K562 (cell line): ENCODE measurements around the gene ARHGAP33. TPM values are rescaled to one million over a fixed set of nuclear protein-coding genes. Genes with fewer than 3 reads are reported as not detected.

ENCODE experiments used
- CCAR2 ChIP-seq: fragments of 200-400 bp; formaldehyde crosslinking; IDR thresholded peaks from 2 replicates; pipeline ENCODE4 v1.6.1; 2017; ENCODE audit warnings: mild to moderate bottlenecking, low read depth, low read length
- ELF1 ChIP-seq: fragments of 200-800 bp; sonication (Bioruptor generic); IDR thresholded peaks from 2 replicates; pipeline ENCODE4 v1.6.1; 2016; ENCODE audit warnings: missing genetic modification characterization, missing compliant biosample characterization
- ETV1 ChIP-seq: fragments of 450-650 bp; conservative IDR thresholded peaks from 2 replicates; pipeline ENCODE4 v1.6.1; 2016; ENCODE audit warnings: missing genetic modification characterization, control low read depth, low read depth, missing compliant biosample characterization
- NFATC3 ChIP-seq: fragments of 450-650 bp; IDR thresholded peaks from 2 replicates; pipeline ENCODE4 v1.6.1; 2017; ENCODE audit warnings: mild to moderate bottlenecking
- NFRKB ChIP-seq: fragments of 450-650 bp; IDR thresholded peaks from 2 replicates; pipeline ENCODE4 v1.6.1; 2016; ENCODE audit warnings: low read depth
- PML ChIP-seq: IDR thresholded peaks from 2 replicates; pipeline ENCODE4 v1.6.1; 2012; ENCODE audit warnings: low read length, inconsistent platforms
- POLR2H ChIP-seq: IDR thresholded peaks from 2 replicates; pipeline ENCODE4 v1.6.1; 2016; ENCODE audit warnings: missing genetic modification characterization, low read depth, mild to moderate bottlenecking, control low read depth, missing compliant biosample characterization, moderate library complexity
- PTBP1 ChIP-seq: fragments of 200-400 bp; formaldehyde crosslinking; IDR thresholded peaks from 2 replicates; pipeline ENCODE4 v1.6.1; 2017; ENCODE audit warnings: low read depth, low read length
- TBL1XR1 ChIP-seq, 2 experiments: IDR thresholded peaks; 2 replicates each; pipeline ENCODE4 v1.6.1; 2012; ENCODE audit warnings: improper control_type of control experiment in 2 of 2, low read length in 2 of 2, mild to moderate bottlenecking in 1 of 2
- YY1 ChIP-seq, 3 experiments: IDR thresholded peaks; 2 replicates each; pipeline ENCODE4 v1.6.1; 2011; ENCODE audit warnings: low read length in 2 of 3, mild to moderate bottlenecking in 2 of 3, moderate library complexity in 2 of 3, borderline replicate concordance in 1 of 3, control low read depth in 1 of 3, low read depth in 1 of 3; ENCODE audit not compliant: insufficient read depth in 3 of 3, insufficient replicate concordance in 2 of 3, control insufficient read depth in 1 of 3, insufficient read length in 1 of 3; ENCODE audit errors: extremely low read depth in 1 of 3
- ZBTB7A ChIP-seq: IDR thresholded peaks from 2 replicates; pipeline ENCODE4 v1.6.1; 2011; ENCODE audit warnings: low read depth, mild to moderate bottlenecking, low read length, moderate library complexity, borderline replicate concordance; ENCODE audit not compliant: control insufficient read depth
- ZKSCAN8 ChIP-seq: fragments of 200-800 bp; sonication (Bioruptor generic); IDR thresholded peaks from 2 replicates; pipeline ENCODE4 v1.6.1; 2016; ENCODE audit warnings: missing genetic modification characterization, missing compliant biosample characterization
- ZNF354B ChIP-seq: fragments of 250-450 bp; sonication (Bioruptor Pico); IDR thresholded peaks from 2 replicates; pipeline ENCODE4 v1.4.0; 2020
- ZNF444 ChIP-seq: fragments of 250-450 bp; sonication (Bioruptor Pico); IDR thresholded peaks from 2 replicates; pipeline ENCODE4 v1.4.0; 2020; ENCODE audit warnings: mild to moderate bottlenecking, moderate library complexity
- polyA plus RNA-seq, 8 experiments: library from polyadenylated mRNA; depleted of rRNA in 4 of 8; stranded (reverse) in 5 of 8; unstranded in 3 of 8; fragments of >200 nt; fragmentation: Nextera tagmentation in 2 of 8; fragmentation: Illumina TruSeq in 1 of 8; extraction: Ambion mirVana in 2 of 8; extraction: Trizol in 1 of 8; gene quantifications; 2 replicates each; pipeline versions ENCODE4 v1.2.1 to v1.2.3, GENCODE V29; 2011 to 2014; ENCODE audit warnings: inconsistent platforms in 1 of 8, missing spikeins in 1 of 8
- total RNA-seq, 7 experiments: library from RNA; depleted of rRNA in 6 of 7; stranded (reverse); fragments of >200 nt in 6 of 7; fragmentation: Illumina TruSeq in 2 of 7; extraction: Trizol in 2 of 7; gene quantifications; 2 replicates each; pipeline versions ENCODE4 v1.2.1 to v1.2.3, GENCODE V29; 2011 to 2021; ENCODE audit warnings: low replicate concordance in 1 of 7
- TF ChIP-seq, protein P1 (sequence below): fragments of 450-650 bp; conservative IDR thresholded peaks from 2 replicates; pipeline ENCODE4 v1.6.1; 2016; ENCODE audit warnings: missing genetic modification characterization, low read depth, mild to moderate bottlenecking, missing compliant biosample characterization, moderate library complexity
- TF ChIP-seq, protein P2 (sequence below): sonication (generic); formaldehyde crosslinking; IDR thresholded peaks from 2 replicates; pipeline ENCODE4 v1.8.0; 2022; ENCODE audit warnings: missing genetic modification reagents, mild to moderate bottlenecking, moderate library complexity, borderline replicate concordance
- TF ChIP-seq, protein P3 (sequence below), 2 experiments: IDR thresholded peaks; 2 replicates each; pipeline ENCODE4 v1.6.1; 2011; ENCODE audit warnings: borderline replicate concordance in 1 of 2, control low read depth in 1 of 2, low read depth in 1 of 2, low read length in 1 of 2, mild to moderate bottlenecking in 1 of 2, mixed read lengths in 1 of 2, moderate library complexity in 1 of 2; ENCODE audit not compliant: insufficient read depth in 1 of 2, insufficient read length in 1 of 2, poor library complexity in 1 of 2, severe bottlenecking in 1 of 2; ENCODE audit errors: extremely low read depth in 1 of 2
- TF ChIP-seq, protein P4 (sequence below): IDR thresholded peaks from 2 replicates; pipeline ENCODE4 v1.6.1; 2011; ENCODE audit not compliant: insufficient read length; ENCODE audit errors: extremely low read depth
- TF ChIP-seq, protein P5 (sequence below), 3 experiments: fragments of 200-800 bp in 1 of 3; sonication (Bioruptor generic) in 1 of 3; sonication (generic) in 1 of 3; formaldehyde crosslinking in 1 of 3; IDR thresholded peaks; 2 replicates each; pipeline versions ENCODE4 v1.6.1 to v1.8.0; 2016 to 2022; ENCODE audit warnings: mild to moderate bottlenecking in 2 of 3, missing compliant biosample characterization in 2 of 3, missing genetic modification characterization in 2 of 3, missing genetic modification reagents in 1 of 3
- TF ChIP-seq, protein P6 (sequence below): fragments of 450-650 bp; IDR thresholded peaks from 2 replicates; pipeline ENCODE4 v1.6.1; 2016; ENCODE audit warnings: antibody characterized with exemption

The ARHGAP33 gene
- total and polyA plus RNA-seq, 9 of the 15 experiments (the other 6 are each of a cell fraction or from before 2014, with no cell fraction given): 0.06 to 26.6 (median 1.6) TPM; not detected in 1

DNA sequence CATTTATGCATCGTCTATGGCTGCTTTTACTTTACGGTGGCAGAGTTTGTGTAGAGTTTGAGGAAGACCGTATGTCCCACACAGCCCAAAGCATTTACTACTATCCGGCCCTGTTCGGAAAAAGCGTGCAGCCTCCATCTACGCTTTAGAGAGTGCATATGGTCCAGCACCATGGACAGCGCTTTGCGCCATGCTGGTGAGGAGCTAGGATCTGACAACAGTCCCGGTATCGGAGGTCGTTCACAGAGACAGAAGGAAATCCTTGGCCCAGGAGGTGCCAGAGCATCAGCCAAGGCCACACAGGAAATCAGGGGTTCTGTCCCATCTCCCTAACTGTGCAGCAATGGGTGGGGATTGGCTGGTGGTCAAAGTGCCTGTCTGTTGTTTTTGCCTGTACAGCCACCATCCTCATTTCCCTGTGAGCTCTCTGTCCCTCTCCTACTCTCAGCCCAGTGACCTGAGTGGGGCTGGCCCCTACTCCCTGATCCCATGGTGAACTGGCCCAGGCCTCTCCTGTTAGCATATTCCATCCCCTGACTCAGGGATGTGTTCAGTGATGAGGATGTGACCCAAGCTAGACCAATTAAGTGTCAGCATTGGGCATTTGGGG is 53.4 kb downstream of the ARHGAP33 start (continued):
- TF ChIP-seq, protein P1, sequence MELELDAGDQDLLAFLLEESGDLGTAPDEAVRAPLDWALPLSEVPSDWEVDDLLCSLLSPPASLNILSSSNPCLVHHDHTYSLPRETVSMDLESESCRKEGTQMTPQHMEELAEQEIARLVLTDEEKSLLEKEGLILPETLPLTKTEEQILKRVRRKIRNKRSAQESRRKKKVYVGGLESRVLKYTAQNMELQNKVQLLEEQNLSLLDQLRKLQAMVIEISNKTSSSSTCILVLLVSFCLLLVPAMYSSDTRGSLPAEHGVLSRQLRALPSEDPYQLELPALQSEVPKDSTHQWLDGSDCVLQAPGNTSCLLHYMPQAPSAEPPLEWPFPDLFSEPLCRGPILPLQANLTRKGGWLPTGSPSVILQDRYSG (tag): no peak
- TF ChIP-seq CCAR2 (no peak), ZKSCAN8 (no peak), PML (no peak), ZNF354B (CRISPR knock-in tag) (no peak), YY1 (IDR thresholded peaks at IDR 0.05; ENCODE audit: borderline replicate concordance in 1 of 3, control insufficient read depth in 1 of 3, extremely low read depth in 1 of 3, insufficient read depth in 3 of 3, insufficient read length in 1 of 3, insufficient replicate concordance in 2 of 3, low read depth in 1 of 3, low read length in 2 of 3) (peak in 2 of 3 experiments; percentile 45 to 81), ZBTB7A (no peak), ELF1 (tag) (no peak), ZNF444 (CRISPR knock-in tag) (no peak), POLR2H (tag) (no peak), TBL1XR1 (IDR thresholded peaks at IDR 0.05; ENCODE audit: low read length in 2 of 2) (no peak), NFRKB (no peak), PTBP1 (no peak), ETV1 (no peak), NFATC3 (no peak)
- TF ChIP-seq, protein P2, sequence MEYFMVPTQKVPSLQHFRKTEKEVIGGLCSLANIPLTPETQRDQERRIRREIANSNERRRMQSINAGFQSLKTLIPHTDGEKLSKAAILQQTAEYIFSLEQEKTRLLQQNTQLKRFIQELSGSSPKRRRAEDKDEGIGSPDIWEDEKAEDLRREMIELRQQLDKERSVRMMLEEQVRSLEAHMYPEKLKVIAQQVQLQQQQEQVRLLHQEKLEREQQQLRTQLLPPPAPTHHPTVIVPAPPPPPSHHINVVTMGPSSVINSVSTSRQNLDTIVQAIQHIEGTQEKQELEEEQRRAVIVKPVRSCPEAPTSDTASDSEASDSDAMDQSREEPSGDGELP (CRISPR knock-in tag): peak; percentile 75
- TF ChIP-seq, protein P3, sequence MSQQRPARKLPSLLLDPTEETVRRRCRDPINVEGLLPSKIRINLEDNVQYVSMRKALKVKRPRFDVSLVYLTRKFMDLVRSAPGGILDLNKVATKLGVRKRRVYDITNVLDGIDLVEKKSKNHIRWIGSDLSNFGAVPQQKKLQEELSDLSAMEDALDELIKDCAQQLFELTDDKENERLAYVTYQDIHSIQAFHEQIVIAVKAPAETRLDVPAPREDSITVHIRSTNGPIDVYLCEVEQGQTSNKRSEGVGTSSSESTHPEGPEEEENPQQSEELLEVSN (IDR thresholded peaks at IDR 0.05; ENCODE audit: borderline replicate concordance in 1 of 2, extremely low read depth in 1 of 2, insufficient read depth in 1 of 2, insufficient read length in 1 of 2, low read depth in 1 of 2, low read length in 1 of 2, poor library complexity in 1 of 2, severe bottlenecking in 1 of 2): no peak
- TF ChIP-seq, protein P4, sequence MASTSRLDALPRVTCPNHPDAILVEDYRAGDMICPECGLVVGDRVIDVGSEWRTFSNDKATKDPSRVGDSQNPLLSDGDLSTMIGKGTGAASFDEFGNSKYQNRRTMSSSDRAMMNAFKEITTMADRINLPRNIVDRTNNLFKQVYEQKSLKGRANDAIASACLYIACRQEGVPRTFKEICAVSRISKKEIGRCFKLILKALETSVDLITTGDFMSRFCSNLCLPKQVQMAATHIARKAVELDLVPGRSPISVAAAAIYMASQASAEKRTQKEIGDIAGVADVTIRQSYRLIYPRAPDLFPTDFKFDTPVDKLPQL: no peak
- TF ChIP-seq, protein P5, sequence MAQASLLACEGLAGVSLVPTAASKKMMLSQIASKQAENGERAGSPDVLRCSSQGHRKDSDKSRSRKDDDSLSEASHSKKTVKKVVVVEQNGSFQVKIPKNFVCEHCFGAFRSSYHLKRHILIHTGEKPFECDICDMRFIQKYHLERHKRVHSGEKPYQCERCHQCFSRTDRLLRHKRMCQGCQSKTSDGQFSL (CRISPR knock-in tag; IDR thresholded peaks at IDR 0.05): no peak
- TF ChIP-seq, protein P5 (tag; IDR thresholded peaks at IDR 0.05): no peak
- TF ChIP-seq, protein P6, sequence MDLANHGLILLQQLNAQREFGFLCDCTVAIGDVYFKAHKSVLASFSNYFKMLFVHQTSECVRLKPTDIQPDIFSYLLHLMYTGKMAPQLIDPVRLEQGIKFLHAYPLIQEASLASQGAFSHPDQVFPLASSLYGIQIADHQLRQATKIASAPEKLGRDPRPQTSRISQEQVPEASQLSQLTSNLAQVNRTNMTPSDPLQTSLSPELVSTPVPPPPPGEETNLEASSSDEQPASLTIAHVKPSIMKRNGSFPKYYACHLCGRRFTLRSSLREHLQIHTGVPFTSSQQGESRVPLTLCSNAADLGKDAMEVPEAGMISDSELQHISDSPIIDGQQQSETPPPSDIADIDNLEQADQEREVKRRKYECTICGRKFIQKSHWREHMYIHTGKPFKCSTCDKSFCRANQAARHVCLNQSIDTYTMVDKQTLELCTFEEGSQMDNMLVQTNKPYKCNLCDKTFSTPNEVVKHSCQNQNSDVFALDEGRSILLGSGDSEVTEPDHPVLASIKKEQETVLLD: no peak
